HEK293T (cell line): ENCODE data around the gene PRTFDC1.

Experiments
- ARNT ChIP-seq: fragments of 450-650 bp; IDR thresholded peaks from 2 replicates; pipeline ENCODE4 v1.6.1; 2017; ENCODE audit warnings: mild to moderate bottlenecking
- BHLHE40 ChIP-seq: fragments of 450-650 bp; IDR thresholded peaks from 2 replicates; pipeline ENCODE4 v1.6.1; 2016; ENCODE audit warnings: mild to moderate bottlenecking, moderate library complexity, borderline replicate concordance
- FOXA1 ChIP-seq: fragments of 450-650 bp; IDR thresholded peaks from 2 replicates; pipeline ENCODE4 v1.6.1; 2016; ENCODE audit warnings: mild to moderate bottlenecking
- FOXM1 ChIP-seq: fragments of 450-650 bp; IDR thresholded peaks from 2 replicates; pipeline ENCODE4 v1.6.1; 2017; ENCODE audit warnings: mild to moderate bottlenecking, borderline replicate concordance
- NFRKB ChIP-seq: fragments of 450-650 bp; IDR thresholded peaks from 2 replicates; pipeline ENCODE4 v1.6.1; 2016; ENCODE audit warnings: mild to moderate bottlenecking, moderate library complexity
- SP1 ChIP-seq: fragments of 450-650 bp; IDR thresholded peaks from 2 replicates; pipeline ENCODE4 v1.6.1; 2017
- SUZ12 ChIP-seq: fragments of 450-650 bp; IDR thresholded peaks from 2 replicates; pipeline ENCODE4 v1.6.1; 2016; ENCODE audit warnings: mild to moderate bottlenecking
- TARDBP ChIP-seq: fragments of 450-650 bp; IDR thresholded peaks from 2 replicates; pipeline ENCODE4 v1.6.1; 2016
- TF ChIP-seq, protein P1 (sequence below): fragments of 450-650 bp; IDR thresholded peaks from 2 replicates; pipeline ENCODE4 v1.6.1; 2016

DNA sequence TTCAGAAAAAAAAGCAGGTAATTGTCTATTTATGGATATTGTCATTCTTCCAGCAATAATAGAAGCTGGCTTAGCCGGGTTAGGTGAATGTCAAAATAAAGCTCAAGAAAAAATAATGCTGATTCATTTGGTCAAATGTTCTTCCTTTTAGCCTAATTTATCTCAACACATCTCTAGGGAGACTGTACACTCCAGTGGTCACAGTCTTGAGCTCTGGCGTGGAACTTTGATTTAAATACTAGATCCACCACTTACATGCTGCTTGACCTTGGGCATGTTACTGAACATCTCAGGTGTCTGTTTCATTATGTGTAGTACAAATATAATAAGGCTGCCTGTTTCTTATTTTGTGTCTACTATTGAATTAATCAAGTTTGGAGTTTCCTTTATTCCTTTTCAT is 22.0 kb downstream of the PRTFDC1 start:
- TF ChIP-seq SUZ12 (no peak), TARDBP (no peak), FOXA1 (no peak), ARNT (no peak), FOXM1 (no peak), SP1 (no peak), NFRKB (no peak), BHLHE40 (no peak)
- TF ChIP-seq, protein P1, sequence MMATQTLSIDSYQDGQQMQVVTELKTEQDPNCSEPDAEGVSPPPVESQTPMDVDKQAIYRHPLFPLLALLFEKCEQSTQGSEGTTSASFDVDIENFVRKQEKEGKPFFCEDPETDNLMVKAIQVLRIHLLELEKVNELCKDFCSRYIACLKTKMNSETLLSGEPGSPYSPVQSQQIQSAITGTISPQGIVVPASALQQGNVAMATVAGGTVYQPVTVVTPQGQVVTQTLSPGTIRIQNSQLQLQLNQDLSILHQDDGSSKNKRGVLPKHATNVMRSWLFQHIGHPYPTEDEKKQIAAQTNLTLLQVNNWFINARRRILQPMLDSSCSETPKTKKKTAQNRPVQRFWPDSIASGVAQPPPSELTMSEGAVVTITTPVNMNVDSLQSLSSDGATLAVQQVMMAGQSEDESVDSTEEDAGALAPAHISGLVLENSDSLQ = no peak
